Uterus (tissue), 2 donors: ENCODE measurements around the gene PCSK2.

Experiments used
- POLR2A ChIP-seq, 2 donors: fragments of 450-650 bp; IDR thresholded peaks; one replicate each; pipeline ENCODE4 v1.6.1; 2016; ENCODE audit warnings: antibody characterized with exemption in 2 of 2, mild to moderate bottlenecking in 1 of 2, moderate library complexity in 1 of 2
- TF ChIP-seq, protein P1 (sequence below), 4 experiments: fragments of 200-600 bp in 2 of 4; fragments of 450-650 bp in 2 of 4; sonication (generic) in 2 of 4; IDR thresholded peaks; one replicate each; pipeline ENCODE4 v1.5.1; 2016 to 2019; ENCODE audit warnings: antibody characterized with exemption in 4 of 4, mild to moderate bottlenecking in 2 of 4, moderate library complexity in 1 of 4

- TF ChIP-seq POLR2A (IDR thresholded peaks at IDR 0.05): no peak
- TF ChIP-seq, protein P1, sequence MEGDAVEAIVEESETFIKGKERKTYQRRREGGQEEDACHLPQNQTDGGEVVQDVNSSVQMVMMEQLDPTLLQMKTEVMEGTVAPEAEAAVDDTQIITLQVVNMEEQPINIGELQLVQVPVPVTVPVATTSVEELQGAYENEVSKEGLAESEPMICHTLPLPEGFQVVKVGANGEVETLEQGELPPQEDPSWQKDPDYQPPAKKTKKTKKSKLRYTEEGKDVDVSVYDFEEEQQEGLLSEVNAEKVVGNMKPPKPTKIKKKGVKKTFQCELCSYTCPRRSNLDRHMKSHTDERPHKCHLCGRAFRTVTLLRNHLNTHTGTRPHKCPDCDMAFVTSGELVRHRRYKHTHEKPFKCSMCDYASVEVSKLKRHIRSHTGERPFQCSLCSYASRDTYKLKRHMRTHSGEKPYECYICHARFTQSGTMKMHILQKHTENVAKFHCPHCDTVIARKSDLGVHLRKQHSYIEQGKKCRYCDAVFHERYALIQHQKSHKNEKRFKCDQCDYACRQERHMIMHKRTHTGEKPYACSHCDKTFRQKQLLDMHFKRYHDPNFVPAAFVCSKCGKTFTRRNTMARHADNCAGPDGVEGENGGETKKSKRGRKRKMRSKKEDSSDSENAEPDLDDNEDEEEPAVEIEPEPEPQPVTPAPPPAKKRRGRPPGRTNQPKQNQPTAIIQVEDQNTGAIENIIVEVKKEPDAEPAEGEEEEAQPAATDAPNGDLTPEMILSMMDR (IDR thresholded peaks at IDR 0.05): no peak
Measured at GRCh38 chr20:17399303-17399985, 172.6 kb downstream of the PCSK2 start.
